Measurements from ENCODE around the gene PLPP1.
A peak's percentile ranks its signal among the peaks of the same experiment; 100 is the strongest.

The PLPP1 gene

DNA sequence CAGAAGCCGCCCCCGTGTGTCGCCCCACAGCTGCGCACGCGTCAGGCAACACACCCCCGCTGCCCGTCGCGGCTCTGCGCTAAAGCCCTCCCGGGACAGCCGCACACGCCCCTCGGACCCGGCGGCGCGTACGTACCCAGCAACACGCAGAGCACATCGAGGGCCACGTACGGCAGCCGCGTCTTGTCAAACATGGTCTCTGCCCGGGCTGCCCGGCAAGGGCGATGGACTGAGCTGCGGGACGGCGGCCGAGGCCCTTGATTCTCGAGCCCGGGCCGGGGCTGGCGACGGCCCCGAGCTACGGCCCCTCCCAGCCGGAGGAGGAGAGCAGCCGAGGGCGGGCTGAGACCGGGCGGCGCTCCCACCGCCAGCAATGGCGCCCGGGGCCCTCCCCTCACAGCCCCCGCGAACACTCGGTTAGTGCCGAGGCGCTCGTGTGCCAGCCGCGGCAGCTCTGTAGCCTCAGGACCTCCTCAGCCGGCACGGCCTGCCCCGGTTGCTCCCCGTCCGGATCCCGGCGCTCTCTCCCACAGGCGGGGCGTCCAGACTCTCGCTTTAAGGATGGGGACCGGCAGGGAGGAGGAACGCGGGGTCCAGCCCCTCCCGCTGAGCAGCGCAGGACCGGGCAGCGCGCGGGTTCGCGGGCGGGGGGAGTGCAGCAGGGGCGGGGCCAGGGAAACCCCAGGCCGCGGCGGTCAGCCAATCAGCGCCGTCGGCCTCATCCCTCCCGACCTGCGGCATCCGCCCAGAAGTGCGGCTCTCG, at the start of gene PLPP1:
Gene PLPP1, minus strand, starts transcription at position 529 of the 763 bp plus-strand sequence. Its CDS starts 335 bp downstream, at position 194.
- DNase-seq, result peak; percentile 76 to 93

DNA sequence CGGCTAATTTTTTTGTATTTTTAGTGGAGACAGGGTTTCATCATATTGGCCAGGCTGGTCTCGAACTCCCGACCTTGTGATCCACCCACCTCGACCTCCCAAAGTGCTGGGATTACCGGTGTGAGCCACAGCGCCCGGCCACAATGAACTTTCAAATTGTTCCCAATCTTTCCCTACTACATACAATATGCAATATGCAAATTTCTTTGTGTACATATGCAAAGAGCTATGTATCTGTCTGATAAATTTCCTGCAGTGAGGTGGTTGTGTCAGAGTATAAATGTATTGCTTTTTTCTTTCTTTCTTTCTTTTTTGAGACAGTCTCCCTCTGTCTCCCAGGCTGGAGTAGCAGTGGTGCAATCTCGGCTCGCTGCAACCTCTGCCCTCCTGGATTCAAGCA, 48.8 kb upstream of the PLPP1 start:
- DNase-seq, result no peak

DNA sequence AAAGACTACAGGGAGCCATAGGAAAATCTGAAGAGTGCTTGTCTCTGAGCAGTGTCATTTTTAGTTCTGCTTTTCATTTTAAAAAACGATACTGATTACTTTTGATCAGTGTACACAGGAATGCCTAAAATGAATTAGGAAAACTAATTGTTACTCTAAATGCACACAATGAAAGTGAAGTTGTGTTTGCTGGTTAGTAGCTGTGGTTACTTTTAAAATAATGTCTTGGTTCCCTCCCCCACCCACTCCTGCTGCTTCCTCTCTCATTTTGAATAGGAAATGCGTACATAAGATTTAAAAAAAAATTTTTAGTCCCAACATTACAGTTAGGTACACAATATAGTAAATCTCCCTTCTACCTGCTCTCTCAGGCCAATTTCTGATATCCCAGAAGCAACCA, 47.5 kb upstream of the PLPP1 start:
- no peak for DNase-seq

DNA sequence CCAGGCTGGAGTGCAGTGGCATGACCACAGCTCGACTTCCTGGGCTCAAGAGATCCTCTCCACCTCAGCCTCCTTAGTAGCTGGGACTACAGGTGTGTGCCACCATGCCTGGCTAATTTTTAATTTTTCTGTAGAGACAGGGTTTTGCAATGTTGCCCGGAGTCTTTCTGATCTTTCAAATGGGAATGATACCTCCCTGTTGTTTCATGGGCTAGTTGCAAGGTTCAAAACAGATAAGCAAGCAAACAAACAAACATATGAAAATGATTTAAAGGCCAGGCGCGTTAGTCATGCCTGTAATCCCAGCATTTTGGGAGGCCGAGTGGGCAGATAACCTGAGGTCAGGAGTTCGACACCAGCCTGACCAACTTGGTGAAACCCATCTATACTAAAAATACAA, 45.3 kb upstream of the PLPP1 start:
- no peak for DNase-seq

DNA sequence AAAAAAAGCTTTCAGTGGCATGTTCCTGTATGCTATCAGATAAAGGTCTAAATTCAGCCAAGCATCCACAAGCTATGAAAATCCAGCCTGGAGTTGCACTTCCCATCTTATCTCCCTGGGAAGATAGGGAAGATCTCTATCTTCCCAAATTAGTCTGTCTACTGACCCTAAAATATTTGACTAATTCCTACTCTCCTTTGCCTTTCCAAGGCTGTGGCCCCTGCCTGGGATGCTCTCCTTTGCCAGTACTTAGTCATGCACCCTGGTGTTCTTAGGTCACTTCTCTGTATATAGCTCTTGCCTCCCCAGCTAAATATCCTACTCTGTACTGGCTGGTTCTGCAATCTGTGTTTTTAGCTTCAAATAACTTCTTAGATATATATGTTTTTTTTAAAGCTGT, 44.0 kb upstream of the PLPP1 start:
- DNase-seq, result no peak

DNA sequence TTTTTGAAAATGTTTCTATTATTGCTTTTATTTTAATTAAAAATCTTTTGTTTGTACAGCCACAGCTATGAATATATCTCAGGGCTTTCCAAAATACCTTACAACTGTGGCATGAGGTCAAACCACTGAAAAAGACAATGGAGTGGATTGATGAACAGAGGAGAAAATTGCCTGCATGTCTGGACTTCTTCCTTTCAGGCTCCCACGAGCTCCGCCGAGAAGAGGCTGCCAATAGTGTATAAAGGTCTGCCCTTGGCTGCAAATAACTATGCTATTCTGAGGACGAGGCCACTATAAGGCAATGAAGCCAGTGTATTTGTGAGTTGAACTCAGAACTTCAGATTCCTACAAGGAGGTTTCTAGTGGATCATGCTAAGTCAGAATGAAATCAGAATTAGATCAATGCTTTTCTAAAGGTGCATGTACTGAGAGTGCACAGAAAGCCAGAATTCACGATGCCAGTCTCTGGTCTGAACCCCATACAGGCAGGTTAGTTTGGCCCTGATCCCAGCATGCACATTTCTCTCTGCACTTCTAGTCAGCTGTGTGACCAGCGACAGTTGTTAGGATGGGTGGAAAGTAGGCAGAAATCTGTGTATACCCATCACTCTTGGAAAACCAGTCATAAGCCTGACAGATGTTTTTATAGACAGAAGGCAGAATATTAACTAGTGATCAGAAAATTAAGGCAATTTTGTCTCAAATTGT, 42.7 kb upstream of the PLPP1 start:
- DNase-seq, result no peak

DNA sequence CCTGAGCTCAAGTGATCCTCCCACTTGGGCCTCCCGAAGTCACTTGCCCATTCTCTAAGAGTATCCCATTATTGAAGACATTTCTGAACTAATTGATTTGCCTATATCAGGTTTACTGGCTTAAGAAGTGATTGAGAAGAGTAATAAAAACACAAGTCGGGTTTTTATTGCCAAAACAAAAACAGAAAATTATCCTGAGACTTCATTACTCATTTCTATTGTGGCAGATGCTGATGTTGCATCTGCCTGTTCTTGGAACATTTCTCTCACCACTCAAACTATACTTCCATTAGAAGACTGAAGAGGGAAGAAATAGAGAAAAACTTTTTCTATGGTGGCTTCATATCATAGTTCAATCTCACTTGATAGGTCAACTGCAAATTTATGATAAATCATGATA, 41.9 kb upstream of the PLPP1 start:
- DNase-seq, result no peak

DNA sequence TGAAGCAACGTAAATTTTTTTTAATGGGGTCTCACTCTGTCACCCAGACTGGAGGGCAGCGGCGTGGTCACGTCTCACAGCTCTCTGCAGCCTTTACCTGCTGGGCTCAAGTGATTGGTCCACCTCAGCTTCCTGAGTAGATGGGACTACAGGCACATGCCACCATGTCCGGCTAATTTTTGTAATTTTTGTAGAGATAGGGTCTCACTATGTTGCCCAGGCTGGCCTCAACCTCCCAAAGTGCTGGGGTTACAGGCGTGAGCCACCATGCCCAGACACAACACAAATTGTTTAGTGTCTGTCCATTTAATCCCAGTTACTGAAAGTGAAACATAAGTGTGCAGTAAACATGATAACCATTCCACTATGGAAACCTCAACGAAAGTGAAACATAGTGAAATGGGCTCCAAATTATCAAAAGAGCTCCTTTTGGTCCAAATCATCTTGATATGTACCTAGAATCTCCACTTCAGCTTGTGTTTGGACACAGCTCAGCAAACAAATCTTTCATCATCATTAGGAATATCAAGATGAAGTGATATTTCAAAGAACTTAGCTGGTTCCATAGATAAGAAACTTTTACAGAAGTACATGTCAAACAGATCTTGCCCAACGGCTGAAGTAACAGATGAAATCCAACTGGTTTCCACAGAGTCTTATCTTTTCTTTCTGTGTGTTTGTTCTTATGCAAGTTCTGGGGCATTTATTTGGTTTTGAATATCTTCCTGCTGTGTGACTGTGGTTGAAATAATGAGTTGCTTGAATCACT, 41.2 kb upstream of the PLPP1 start:
- no peak for DNase-seq

DNA sequence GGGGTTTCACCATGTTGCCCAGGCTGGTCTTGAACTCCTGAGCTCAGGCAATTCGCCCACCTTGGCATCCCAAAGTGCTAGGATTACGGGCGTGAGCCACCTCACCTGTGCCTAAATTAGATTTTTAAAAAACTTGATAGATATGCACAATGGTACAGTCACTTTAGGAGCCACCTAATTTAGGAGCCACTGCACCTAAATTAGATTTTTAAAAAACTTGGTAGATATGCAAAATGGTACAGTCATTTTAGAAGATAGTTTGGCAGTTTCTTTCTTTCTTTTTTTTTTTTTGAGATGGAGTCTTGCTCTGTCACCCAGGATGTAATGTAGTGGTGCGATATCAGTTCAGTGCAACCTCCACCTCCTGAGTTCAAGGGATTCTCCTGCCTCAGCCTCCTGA, 37.8 kb upstream of the PLPP1 start:
- no peak for DNase-seq

DNA sequence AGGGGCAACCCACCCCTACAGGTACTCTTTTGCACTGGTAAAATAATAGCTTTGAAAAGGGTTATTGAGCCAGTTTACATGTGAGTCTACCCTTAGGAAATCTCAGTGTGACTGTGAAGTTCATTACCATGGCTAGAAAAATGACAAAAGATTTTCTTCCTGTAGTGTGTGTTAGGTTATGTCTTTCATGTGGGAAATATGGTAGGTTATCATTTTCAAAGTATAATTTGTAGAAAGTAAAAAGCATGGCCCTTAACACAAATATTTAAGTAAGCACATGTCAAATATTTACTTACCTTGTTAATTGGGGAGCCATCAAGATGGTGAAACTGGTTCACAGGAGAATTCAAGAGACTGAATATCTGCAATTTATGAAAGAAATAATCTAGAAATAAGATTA, 37.3 kb upstream of the PLPP1 start:
- DNase-seq, result no peak

DNA sequence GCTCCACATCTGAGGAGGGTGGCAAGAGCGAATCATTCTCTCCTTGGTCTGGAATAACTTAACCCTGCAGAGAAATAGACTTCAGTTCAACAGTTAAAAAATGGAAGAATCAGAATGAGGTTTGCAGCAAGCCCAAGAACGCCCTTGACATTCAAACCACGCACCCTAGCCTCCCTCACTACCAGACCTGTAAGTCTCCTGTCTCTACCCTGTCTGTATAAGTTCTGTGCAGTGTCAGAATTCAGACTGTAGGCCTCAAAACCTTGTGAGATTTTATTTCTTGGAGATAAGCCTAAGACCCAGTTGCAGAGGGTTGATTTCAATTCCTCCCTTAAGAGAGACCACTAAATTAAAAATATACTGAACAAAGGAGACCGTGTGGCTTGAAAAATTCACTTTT, 35.8 kb upstream of the PLPP1 start:
- DNase-seq, result no peak

DNA sequence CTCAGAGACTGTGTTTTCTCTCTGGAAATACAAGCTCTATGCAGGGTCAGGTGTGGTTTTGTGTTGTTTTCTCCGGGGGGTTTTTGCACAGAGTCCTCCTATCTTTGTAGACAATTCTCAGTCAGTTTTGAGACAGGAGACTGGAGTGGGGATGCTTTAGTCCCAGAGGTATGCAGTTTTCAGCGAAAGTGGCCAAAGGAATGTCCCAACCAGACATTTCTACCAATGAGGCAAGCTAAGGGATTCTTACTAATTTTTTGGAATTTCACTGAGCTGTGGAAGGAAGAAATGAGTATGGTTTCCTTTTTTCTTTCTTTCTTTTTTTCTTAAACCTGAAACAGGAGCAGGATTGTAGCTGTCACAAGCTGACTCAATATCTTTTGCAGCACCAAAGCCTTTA, 35.3 kb upstream of the PLPP1 start:
- no peak for DNase-seq

DNA sequence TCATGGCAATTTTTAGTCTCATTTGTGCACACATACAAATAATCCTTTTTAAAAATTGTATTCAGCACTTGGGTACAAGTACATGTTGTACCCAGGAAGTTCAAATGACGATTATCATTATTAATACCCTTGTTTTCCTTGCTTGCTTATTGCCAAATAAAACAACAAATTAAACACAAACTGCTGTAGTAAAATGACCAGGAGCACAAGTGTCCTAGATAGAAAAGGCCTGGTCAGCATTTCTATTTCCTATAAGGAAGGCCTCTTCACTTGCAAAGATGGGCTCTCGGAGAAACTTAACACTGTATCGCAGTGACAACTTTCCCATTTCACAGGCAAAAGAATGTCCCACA, 34.7 kb upstream of the PLPP1 start:
- no peak for DNase-seq

DNA sequence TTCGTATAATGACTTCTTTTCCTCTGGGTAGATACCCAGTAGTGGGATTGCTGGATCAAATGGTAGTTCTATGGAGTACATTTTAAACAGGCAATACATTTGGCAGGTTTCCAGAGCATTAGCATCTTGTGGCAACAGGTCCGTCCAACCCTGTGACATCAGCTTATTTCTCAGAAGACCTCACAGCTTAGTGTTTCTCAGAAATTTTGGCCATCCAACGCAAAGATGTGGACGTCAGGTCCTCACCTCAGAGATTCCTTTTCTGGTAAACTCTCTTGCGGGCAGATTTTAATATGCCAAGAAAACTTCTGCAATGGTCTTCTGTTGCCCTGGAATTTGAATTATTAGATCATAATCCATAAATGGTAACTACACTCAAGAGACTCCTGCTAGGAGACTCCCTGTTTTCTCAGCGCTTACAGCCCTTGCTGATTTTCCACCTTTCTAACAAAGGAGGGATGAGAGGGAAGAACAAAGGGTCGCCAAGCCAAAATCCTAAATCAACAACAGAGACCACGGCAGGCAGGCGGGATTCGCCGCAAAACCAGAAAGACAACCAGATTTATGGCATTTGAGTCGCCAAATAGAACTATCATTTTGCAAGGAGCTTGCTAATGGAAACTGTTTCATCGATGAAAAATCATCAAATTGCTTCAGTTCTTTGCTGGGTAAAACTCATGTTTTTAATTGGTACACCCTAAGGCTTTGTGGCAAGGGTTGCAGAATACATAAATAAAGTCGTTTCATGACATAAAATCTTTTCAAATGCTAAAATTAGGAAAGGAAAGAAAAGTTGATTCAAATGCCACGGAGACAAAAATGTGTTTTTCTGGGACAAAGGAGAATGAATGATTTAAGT, 34.1 kb upstream of the PLPP1 start:
- DNase-seq, result no peak

DNA sequence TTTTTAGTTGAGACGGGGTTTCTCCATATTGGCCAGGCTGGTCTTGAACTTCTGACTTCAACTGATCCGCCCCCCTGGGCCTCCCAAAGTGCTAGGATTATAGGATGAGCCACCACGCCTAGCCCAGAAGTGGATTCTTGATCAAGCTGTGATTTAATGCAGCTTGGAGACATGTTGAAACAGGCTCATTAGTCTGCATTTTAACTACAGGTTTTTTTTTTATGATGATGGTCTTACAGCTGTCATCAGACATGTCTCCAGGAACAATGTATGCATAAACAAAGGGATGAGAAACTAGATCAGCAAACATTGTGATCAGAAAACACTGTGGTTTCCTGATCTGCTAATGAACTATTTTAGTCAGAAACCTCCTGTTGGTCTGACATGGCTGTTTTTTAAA, 30.0 kb upstream of the PLPP1 start:
- DNase-seq, result no peak

DNA sequence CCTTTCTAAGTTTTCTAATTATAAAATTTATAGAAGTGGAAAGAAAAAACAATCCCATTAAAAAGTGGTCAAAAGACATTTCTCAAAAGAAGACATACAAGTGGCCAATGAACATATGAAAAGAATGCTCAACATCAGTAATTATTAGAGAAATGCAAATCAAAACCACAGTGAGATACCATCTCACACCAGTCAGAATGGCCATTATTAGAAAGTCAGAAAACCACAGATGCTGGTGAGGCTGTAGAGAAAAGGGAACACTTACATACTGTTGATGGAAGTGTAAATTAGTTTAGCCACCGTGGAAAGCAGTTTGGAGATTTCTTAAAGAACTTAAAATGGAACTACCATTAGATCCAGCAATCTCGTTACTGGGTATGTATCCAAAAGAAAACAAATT, 23.7 kb upstream of the PLPP1 start:
- no peak for DNase-seq

DNA sequence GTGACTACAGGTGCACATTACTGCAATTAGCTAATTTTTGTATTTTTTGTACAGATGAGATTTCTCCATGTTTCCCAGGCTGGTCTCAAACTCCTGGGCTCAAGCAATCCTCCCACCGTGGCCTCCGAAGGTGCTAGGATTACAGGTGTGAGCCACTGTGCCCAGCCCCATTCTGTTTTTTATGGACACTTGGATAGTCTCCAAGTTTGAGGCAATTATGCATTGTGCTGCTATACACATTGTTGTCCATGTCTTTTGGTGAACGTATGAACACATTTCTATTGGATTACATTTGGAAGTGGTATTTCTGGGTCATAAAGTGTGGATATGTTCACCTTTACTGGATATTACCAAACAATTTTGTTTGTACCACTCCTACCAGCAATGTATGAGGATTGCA, 22.4 kb upstream of the PLPP1 start:
- DNase-seq, result no peak

DNA sequence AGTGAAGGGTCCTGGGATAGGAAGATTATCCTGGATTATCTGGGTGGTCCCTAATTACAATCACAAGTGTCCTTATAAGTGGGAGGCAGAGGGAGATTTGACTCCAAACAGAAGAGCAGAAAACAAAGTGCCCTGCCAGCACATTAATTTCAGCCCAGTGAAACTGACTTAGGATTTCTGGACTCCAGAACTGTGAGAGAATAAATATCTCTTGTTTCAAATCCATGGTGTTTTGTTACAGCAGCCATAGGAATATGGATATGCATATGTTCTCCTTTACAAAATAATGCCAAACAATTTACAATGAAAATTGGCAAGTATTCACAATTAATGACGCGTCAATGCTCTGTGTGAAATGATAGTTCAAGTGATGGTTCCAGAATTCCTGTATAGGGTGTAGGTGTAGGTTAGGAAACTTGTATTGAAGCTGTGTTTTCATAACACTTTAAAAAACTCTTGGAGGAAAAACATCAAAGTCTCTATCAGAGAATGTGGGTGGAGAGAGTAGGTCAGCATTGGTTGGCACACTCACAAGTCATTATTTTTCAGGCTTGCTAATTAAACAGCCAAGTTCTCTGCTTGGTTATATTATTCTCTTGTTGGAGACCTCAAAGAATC, 19.9 kb upstream of the PLPP1 start:
- DNase-seq, result no peak

DNA sequence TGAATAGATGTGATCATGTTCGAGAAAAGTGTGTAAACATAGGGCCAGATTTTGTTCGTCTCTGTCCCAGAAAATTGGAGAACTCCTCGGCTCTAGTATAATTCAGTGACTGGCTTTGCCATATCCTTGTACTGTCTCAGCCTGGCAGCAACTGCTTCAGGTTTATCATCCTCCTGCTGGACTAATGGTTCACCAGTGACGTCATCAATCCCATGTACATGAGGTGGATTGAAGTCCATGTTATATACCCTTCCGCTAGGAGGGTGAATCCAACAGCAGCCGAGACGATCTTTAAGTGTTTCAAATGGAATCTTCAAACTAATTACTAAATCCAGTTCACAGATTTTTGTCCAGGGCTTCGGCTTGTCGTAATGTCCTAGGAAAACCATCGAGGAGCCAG, 17.1 kb upstream of the PLPP1 start:
- no peak for DNase-seq

DNA sequence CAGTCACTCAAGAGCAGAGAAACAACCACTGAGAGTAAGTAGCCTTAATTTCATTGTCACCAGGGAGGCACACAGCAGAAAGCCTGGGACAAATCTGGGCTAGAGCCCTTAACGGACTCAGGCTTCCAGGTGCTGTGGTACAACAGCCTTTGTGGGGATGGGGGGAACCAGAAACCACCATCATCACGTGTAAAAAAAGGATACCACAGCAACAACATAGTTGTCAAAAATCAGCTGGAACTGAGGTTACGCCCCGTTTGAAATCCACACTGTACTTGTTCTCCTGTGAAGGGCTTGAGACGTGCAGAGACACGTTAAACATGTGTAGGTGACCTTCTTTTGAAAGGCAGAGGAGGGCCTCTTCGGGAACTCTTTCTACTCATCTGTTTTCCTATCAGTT, 16.6 kb upstream of the PLPP1 start:
- DNase-seq, result no peak

DNA sequence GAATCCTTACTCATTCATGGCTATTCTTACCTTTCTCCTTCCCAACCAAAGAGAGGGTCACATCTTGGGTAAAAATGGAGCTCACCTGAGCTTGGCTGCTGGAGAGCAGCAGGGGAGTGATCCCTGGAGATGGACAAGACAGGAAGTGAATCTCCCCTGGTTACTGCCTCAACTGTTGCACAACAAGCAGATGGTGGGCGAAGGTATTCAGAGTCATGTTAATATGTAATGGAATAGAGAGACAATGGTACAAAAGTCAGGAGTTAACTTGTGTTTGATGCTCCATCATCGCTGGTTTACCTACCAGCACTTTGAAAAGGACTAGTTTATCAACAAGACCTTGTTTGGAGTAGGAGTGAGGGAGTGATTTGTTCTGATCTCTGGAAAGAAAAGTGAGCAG, 13.0 kb upstream of the PLPP1 start:
- no peak for DNase-seq

DNA sequence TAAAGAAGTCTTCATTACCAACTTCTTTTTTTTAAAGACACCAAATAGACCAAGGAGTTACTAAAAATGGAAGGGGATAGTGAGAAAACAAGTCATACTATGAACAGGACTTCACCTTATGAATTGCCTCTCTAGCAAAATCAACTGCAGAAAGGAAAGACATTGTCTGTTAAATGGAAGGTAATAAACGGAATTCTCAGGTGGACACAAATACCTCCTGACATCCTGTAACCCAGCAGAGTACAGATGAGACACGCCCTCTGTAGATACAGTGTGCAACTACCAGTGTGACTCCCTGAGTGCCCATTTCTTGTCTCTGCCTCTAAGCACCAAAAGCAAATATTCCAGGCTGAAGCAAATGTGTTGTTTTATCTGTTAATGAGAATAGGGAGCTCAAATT, 12.2 kb upstream of the PLPP1 start:
- DNase-seq, result no peak

DNA sequence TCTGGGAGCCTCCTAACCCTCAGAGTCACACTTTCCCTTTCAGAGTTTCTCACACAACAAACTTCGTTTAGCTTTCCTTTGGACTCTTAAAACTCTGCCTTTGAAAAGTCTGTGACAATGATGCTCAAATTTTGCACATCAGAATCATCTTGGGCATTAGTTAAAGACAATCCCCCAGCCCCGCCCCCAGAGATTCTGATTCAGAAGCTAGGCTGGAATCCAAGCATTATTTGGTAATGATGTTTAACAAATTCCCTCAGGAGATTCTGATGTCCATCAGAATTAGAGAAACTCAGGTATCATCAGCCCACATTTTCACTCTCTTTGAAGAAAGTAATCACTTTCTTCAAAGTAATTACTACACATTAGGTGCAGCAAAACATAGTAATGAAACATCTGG, 9.6 kb upstream of the PLPP1 start:
- no peak for DNase-seq

All from SW 1271 (cell line).